ENCODE results near the gene STRIP2. TPM values are rescaled to one million over a fixed set of nuclear protein-coding genes. Genes with fewer than 3 reads are reported as not detected.
A peak's percentile ranks its signal among the peaks of the same experiment; 100 is the strongest.

The STRIP2 gene
- total and polyA plus RNA-seq, 9 of the 15 experiments (the other 6 are each of a cell fraction or from before 2014, with no cell fraction given): 10.1 to 81.8 (median 42.3) TPM

- TF ChIP-seq FOS (IDR thresholded peaks at IDR 0.05; ENCODE audit: extremely low read depth, insufficient read length): no peak
- 0 out of 2 replicates have a peak, but pooled peaks have one; percentile 57 for TF ChIP-seq ZNF175 (CRISPR knock-in tag; IDR thresholded peaks at IDR 0.05; ENCODE audit: low read depth)
- TF ChIP-seq NEUROD1 (IDR thresholded peaks at IDR 0.05; ENCODE audit: borderline replicate concordance, low read depth, low read length, partially characterized antibody): peak; percentile 73
- peak; percentile 71 for TF ChIP-seq MTA2 (IDR thresholded peaks at IDR 0.05; ENCODE audit: low read depth)
- TF ChIP-seq RNF2 (IDR thresholded peaks at IDR 0.05): no peak; the same call in 1 of the 2 replicates
- no peak for TF ChIP-seq CEBPB (tag; IDR thresholded peaks at IDR 0.05)
- no peak for TF ChIP-seq ZFPM2 (CRISPR knock-in tag; IDR thresholded peaks at IDR 0.05)
- no peak for TF ChIP-seq ZBTB1 (CRISPR knock-in tag; IDR thresholded peaks at IDR 0.05; ENCODE audit: borderline replicate concordance, low read depth)
- TF ChIP-seq ZNF436 (CRISPR knock-in tag; IDR thresholded peaks at IDR 0.05): no peak
- TF ChIP-seq HNRNPLL (IDR thresholded peaks at IDR 0.05; ENCODE audit: low read depth, low read length, poor library complexity, severe bottlenecking): no peak
- peak; percentile 97 for TF ChIP-seq PKNOX1 (IDR thresholded peaks at IDR 0.05)
- no peak for TF ChIP-seq ZNF408 (CRISPR knock-in tag; IDR thresholded peaks at IDR 0.05; ENCODE audit: low read depth)
- no peak for TF ChIP-seq RAD21 (CRISPR knock-in tag; conservative IDR thresholded peaks at IDR 0.05 in 1 of 2, IDR thresholded peaks at IDR 0.05 in 1 of 2)
- TF ChIP-seq NFRKB (IDR thresholded peaks at IDR 0.05; ENCODE audit: low read depth): no peak
- TF ChIP-seq SP2 (IDR thresholded peaks at IDR 0.05; ENCODE audit: extremely low read depth, low read depth, low read length, poor library complexity, severe bottlenecking): no peak
- TF ChIP-seq ZFP36 (IDR thresholded peaks at IDR 0.05; ENCODE audit: low read depth, low read length, partially characterized antibody): no peak
- TF ChIP-seq CREB3 (tag; conservative IDR thresholded peaks at IDR 0.05; ENCODE audit: low read depth): 0 out of 2 replicates have a peak, but pooled peaks have one; percentile 62
- TF ChIP-seq GTF3C2 (IDR thresholded peaks at IDR 0.05; ENCODE audit: borderline replicate concordance, extremely low read depth, insufficient read length): no peak
- TF ChIP-seq GABPB1 (CRISPR knock-in tag; IDR thresholded peaks at IDR 0.05): no peak
- TF ChIP-seq MTA3 (IDR thresholded peaks at IDR 0.05; ENCODE audit: borderline replicate concordance): peak; percentile 72; the same call in 1 of the 2 replicates
- no peak for TF ChIP-seq PRMT5 (CRISPR knock-in tag; IDR thresholded peaks at IDR 0.05)
- no peak for TF ChIP-seq NR2C1 (IDR thresholded peaks at IDR 0.05)
- no peak for TF ChIP-seq NR2C1 (tag; IDR thresholded peaks at IDR 0.05)
- no peak for TF ChIP-seq ZFP1 (CRISPR knock-in tag; IDR thresholded peaks at IDR 0.05)
Measured at GRCh38 chr7:129401228-129401966, 32.8 kb upstream of the STRIP2 start (continued).

Measured in K562 (cell line).